Measurements from ENCODE around the gene LYPLAL1.
"Not testable (repeated sequence)": the region's sequence is repeated elsewhere in the genome, so short reads cannot be mapped to it uniquely, and the experiment has no call there.

The LYPLAL1 gene

GRCh38 chr1:219163401-219163954, 10.2 kb upstream of the LYPLAL1 start:
- DNase-seq (ENCODE audit: low read depth) = no peak

GRCh38 chr1:219171192-219171935, 2.3 kb upstream of the LYPLAL1 start:
- no peak for DNase-seq (ENCODE audit: low read depth)

GRCh38 chr1:219172821-219173220, 857 bp upstream of the LYPLAL1 start:
- DNase-seq (ENCODE audit: low read depth) = no peak

- no peak for DNase-seq (ENCODE audit: low read depth)
These were observed 282 bp upstream of the LYPLAL1 start for GRCh38 chr1:219173434-219173757.

GRCh38 chr1:219174460-219175211, 958 bp downstream of the LYPLAL1 start:
- no peak for DNase-seq (ENCODE audit: low read depth)

- DNase-seq (ENCODE audit: low read depth) = no peak
These were observed 1.5 kb downstream of the LYPLAL1 start for GRCh38 chr1:219175212-219175564.

- DNase-seq (ENCODE audit: low read depth) = no peak
These were observed 2.5 kb downstream of the LYPLAL1 start for GRCh38 chr1:219176168-219176567.

- DNase-seq (ENCODE audit: low read depth) = no peak
These were observed 3.7 kb downstream of the LYPLAL1 start for GRCh38 chr1:219177363-219177762.

- DNase-seq (ENCODE audit: low read depth) = no peak
These were observed 4.3 kb downstream of the LYPLAL1 start for GRCh38 chr1:219177940-219178339.

GRCh38 chr1:219179293-219179692, 5.6 kb downstream of the LYPLAL1 start:
- no peak for DNase-seq (ENCODE audit: low read depth)

- no peak for DNase-seq (ENCODE audit: low read depth)
These were observed 10.7 kb downstream of the LYPLAL1 start for GRCh38 chr1:219184337-219184736.

GRCh38 chr1:219185486-219186117, 11.9 kb downstream of the LYPLAL1 start:
- no peak for DNase-seq (ENCODE audit: low read depth)

GRCh38 chr1:219188331-219188803, 14.7 kb downstream of the LYPLAL1 start:
- DNase-seq (ENCODE audit: low read depth) = no peak

GRCh38 chr1:219189021-219189824, 15.5 kb downstream of the LYPLAL1 start:
- no peak for DNase-seq (ENCODE audit: low read depth)

GRCh38 chr1:219189952-219190351, 16.3 kb downstream of the LYPLAL1 start:
- no peak for DNase-seq (ENCODE audit: low read depth)

- DNase-seq (ENCODE audit: low read depth) = no peak
These were observed 16.9 kb downstream of the LYPLAL1 start for GRCh38 chr1:219190605-219191004.

- DNase-seq (ENCODE audit: low read depth) = not testable (repeated sequence)
These were observed 22.2 kb downstream of the LYPLAL1 start for GRCh38 chr1:219195833-219196232.

- no peak for DNase-seq (ENCODE audit: low read depth)
These were observed 28.0 kb downstream of the LYPLAL1 start for GRCh38 chr1:219201656-219202055.

- no peak for DNase-seq (ENCODE audit: low read depth)
These were observed 28.9 kb downstream of the LYPLAL1 start for GRCh38 chr1:219202567-219202966.

- DNase-seq (ENCODE audit: low read depth) = no peak
These were observed 32.7 kb downstream of the LYPLAL1 start for GRCh38 chr1:219206350-219206749.

GRCh38 chr1:219209578-219209977, 35.9 kb downstream of the LYPLAL1 start:
- DNase-seq (ENCODE audit: low read depth) = no peak

- DNase-seq (ENCODE audit: low read depth) = no peak
These were observed 36.4 kb downstream of the LYPLAL1 start for GRCh38 chr1:219210067-219210466.

Measured in activated T-cell treated with anti-CD3 and anti-CD28 coated beads for 48 hours (primary cell).